ENCODE results near the gene DLGAP1.

GRCh38 chr18:3715231-3716080 is 739.7 kb downstream of the DLGAP1 start:
- TF ChIP-seq, protein P1, sequence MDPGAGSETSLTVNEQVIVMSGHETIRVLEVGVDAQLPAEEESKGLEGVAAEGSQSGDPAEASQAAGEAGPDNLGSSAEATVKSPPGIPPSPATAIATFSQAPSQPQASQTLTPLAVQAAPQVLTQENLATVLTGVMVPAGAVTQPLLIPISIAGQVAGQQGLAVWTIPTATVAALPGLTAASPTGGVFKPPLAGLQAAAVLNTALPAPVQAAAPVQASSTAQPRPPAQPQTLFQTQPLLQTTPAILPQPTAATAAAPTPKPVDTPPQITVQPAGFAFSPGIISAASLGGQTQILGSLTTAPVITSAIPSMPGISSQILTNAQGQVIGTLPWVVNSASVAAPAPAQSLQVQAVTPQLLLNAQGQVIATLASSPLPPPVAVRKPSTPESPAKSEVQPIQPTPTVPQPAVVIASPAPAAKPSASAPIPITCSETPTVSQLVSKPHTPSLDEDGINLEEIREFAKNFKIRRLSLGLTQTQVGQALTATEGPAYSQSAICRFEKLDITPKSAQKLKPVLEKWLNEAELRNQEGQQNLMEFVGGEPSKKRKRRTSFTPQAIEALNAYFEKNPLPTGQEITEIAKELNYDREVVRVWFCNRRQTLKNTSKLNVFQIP (CRISPR knock-in tag; IDR thresholded peaks at IDR 0.05; ENCODE audit: borderline replicate concordance, low read depth), result no peak
- TF ChIP-seq CSDC2 (CRISPR knock-in tag; IDR thresholded peaks at IDR 0.05) (no peak), ZNF8 (CRISPR knock-in tag; IDR thresholded peaks at IDR 0.05) (no peak), ESRRG (CRISPR knock-in tag; IDR thresholded peaks at IDR 0.05) (no peak), PATZ1 (CRISPR knock-in tag; IDR thresholded peaks at IDR 0.05; ENCODE audit: borderline replicate concordance) (no peak), SNAI2 (CRISPR knock-in tag; IDR thresholded peaks at IDR 0.05) (no peak), RARB (CRISPR knock-in tag; IDR thresholded peaks at IDR 0.05) (no peak), ZFP30 (CRISPR knock-in tag; IDR thresholded peaks at IDR 0.05) (no peak), OSR1 (CRISPR knock-in tag; IDR thresholded peaks at IDR 0.05) (no peak)

Measured in SK-N-SH treated with all-trans-retinoic acid at 6 μM for 48 hours (cell line).